HepG2 (cell line): ENCODE data around the gene RPL27A. TPM values are rescaled to one million over a fixed set of nuclear protein-coding genes. Genes with fewer than 3 reads are reported as not detected.

Experiments
- GATAD1 ChIP-seq: IDR thresholded peaks from 2 replicates; pipeline ENCODE4 v1.6.1; 2016; ENCODE audit warnings: missing genetic modification reagents, missing compliant biosample characterization
- HMGXB3 ChIP-seq: sonication (generic); formaldehyde crosslinking; IDR thresholded peaks from 2 replicates; pipeline ENCODE4 v1.4.0; 2020; ENCODE audit warnings: missing genetic modification reagents, borderline replicate concordance
- HOXD1 ChIP-seq: sonication (generic); formaldehyde crosslinking; IDR thresholded peaks from 2 replicates; pipeline ENCODE4 v1.5.0; 2020; ENCODE audit warnings: missing genetic modification reagents
- MAZ ChIP-seq, 2 experiments: sonication (generic) in 1 of 2; formaldehyde crosslinking in 1 of 2; IDR thresholded peaks; 2 replicates each; pipeline versions ENCODE4 v1.5.0 to v1.6.1; 2012 to 2020; ENCODE audit warnings: low read depth in 2 of 2, mild to moderate bottlenecking in 2 of 2, borderline replicate concordance in 1 of 2, improper control_type of control experiment in 1 of 2, low read length in 1 of 2, missing genetic modification reagents in 1 of 2, moderate library complexity in 1 of 2
- MIXL1 ChIP-seq: IDR thresholded peaks from 2 replicates; pipeline ENCODE4 v1.6.1; 2016
- PBX2 ChIP-seq: IDR thresholded peaks from 2 replicates; pipeline ENCODE4 v1.6.1; 2016; ENCODE audit warnings: control low read depth
- REL ChIP-seq: sonication (generic); formaldehyde crosslinking; conservative IDR thresholded peaks from 2 replicates; pipeline ENCODE4 v1.8.0; 2022; ENCODE audit warnings: mild to moderate bottlenecking, missing genetic modification reagents, moderate library complexity
- SMC3 ChIP-seq: IDR thresholded peaks from 2 replicates; pipeline ENCODE4 v1.6.1; 2011; ENCODE audit warnings: low read length, improper control_type of control experiment
- TRIM22 ChIP-seq: fragments of 450-650 bp; IDR thresholded peaks from 2 replicates; pipeline ENCODE4 v1.6.1; 2017
- XRCC5 ChIP-seq: fragments of 200-400 bp; formaldehyde crosslinking; optimal IDR thresholded peaks from 2 replicates; pipeline ENCODE3; 2017; ENCODE audit warnings: mild to moderate bottlenecking, low read length
- ZEB1 ChIP-seq: IDR thresholded peaks from 2 replicates; pipeline ENCODE4 v1.6.1; 2012; ENCODE audit warnings: mild to moderate bottlenecking, low read depth, inconsistent platforms; ENCODE audit not compliant: insufficient replicate concordance
- ZFYVE20 ChIP-seq: sonication (generic); formaldehyde crosslinking; IDR thresholded peaks from 2 replicates; pipeline ENCODE4 v1.8.0; 2023; ENCODE audit warnings: low read depth, mild to moderate bottlenecking, moderate library complexity, missing genetic modification reagents, borderline replicate concordance
- ZNF740 ChIP-seq: sonication (generic); formaldehyde crosslinking; IDR thresholded peaks from 2 replicates; pipeline ENCODE4 v1.4.0; 2020; ENCODE audit warnings: missing genetic modification reagents
- polyA plus RNA-seq, 8 experiments: library from polyadenylated mRNA; depleted of rRNA in 3 of 8; stranded (reverse) in 7 of 8; unstranded in 1 of 8; fragments of >200 nt; fragmentation: Illumina TruSeq in 4 of 8; extraction: Trizol in 4 of 8; gene quantifications; 2 replicates each; pipeline versions ENCODE4 v1.2.1 to v1.2.3, GENCODE V29; 2011 to 2016; ENCODE audit warnings: low read depth in 4 of 8, missing spikeins in 1 of 8, mixed read lengths in 1 of 8; ENCODE audit not compliant: insufficient read depth in 1 of 8
- total RNA-seq, 5 experiments: library from RNA; depleted of rRNA; stranded (reverse); fragments of >200 nt; fragmentation: Illumina TruSeq; extraction: Trizol; gene quantifications; 2 replicates each; pipeline ENCODE4 v1.2.3, GENCODE V29; 2016; ENCODE audit warnings: low read depth in 1 of 5
- TF ChIP-seq, protein P1 (sequence below): sonication (generic); formaldehyde crosslinking; IDR thresholded peaks from 2 replicates; pipeline ENCODE4 v1.8.1; 2023; ENCODE audit warnings: mild to moderate bottlenecking, missing genetic modification reagents, borderline replicate concordance

Gene RPL27A
- total and polyA plus RNA-seq, 2 of the 13 experiments (the other 11 are each of a cell fraction or from before 2014, with no cell fraction given), result 1,531 to 2,153 TPM

DNA sequence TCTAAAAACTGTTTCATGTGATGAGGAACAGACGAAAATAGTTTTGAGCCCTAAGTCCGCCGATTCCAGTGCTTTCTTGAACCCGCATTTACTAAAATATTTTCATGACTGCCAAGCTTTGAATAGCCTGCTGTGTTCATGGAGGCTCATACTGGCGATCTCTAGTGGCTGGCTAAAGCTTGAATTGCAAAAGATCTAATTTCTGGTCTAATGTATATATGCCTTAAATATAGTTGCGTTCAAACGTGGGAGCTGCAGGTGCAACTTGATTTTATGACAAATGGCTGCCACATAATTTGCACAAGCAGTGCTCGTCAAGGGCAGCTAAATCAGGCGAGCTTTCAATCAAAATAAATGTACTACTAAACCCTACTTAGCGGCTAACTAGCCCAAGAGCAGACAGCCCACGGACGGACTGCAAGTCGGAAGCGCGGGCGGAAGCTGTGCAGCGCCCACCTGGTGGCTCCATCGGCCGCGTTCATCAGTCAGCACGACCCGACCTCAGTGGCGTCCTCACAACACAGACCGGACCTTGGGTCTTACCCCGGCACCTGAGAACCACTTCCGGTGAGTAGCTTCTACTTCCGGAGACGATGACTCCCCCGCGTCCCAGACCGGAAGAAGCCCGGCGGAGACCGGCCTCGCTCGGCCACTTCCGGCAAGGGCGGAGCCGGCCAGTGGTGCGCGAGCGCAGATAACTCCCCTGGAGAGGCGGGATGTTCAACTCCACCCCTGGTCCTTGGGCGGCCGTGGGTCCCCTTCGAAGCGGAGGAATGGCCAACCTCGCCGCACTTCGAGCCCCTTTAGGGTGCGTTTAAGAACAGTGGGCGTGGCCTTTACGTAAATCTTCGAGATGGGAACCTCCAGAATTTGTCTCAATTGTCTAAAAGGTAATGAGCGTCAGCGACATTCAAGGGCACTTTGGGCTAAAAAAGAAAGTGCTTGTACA, 6.1 kb downstream of the RPL27A start (continued):
- TF ChIP-seq REL (CRISPR knock-in tag) (peak; percentile 51), XRCC5 (peak; percentile 60), MIXL1 (CRISPR knock-in tag) (peak; percentile 28; the same call in 1 of the 2 replicates), PBX2 (CRISPR knock-in tag) (no peak), SMC3 (no peak), HOXD1 (CRISPR knock-in tag) (peak; percentile 82; the same call in 1 of the 2 replicates), HMGXB3 (peak; percentile 78; the same call in 1 of the 2 replicates), TRIM22 (no peak), ZFYVE20 (CRISPR knock-in tag) (no peak), GATAD1 (CRISPR knock-in tag) (peak; percentile 93), MAZ (IDR thresholded peaks at IDR 0.05; ENCODE audit: borderline replicate concordance, low read depth, low read length) (no peak), MAZ (CRISPR knock-in tag; IDR thresholded peaks at IDR 0.05; ENCODE audit: low read depth) (peak; percentile 81; the same call in 1 of the 2 replicates), ZEB1 (peak; percentile 79), ZNF740 (CRISPR knock-in tag) (peak; percentile 74; the same call in 1 of the 2 replicates)
- TF ChIP-seq, protein P1, sequence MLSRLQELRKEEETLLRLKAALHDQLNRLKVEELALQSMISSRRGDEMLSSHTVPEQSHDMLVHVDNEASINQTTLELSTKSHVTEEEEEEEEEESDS (CRISPR knock-in tag), result peak; percentile 86; the same call in 1 of the 2 replicates
